ENCODE measurements around the gene FBXO48. TPM values are rescaled to one million over a fixed set of nuclear protein-coding genes. Genes with fewer than 3 reads are reported as not detected.

FBXO48 gene
- total and polyA plus RNA-seq, 2 of the 4 experiments (the other 2 are of a cell fraction) = 0.18 to 0.43 TPM

- Histone ChIP-seq H3K79me1 (ENCODE audit: low read depth in 1 of 2, low read length in 2 of 2) (no peaks in the 10 kb centered on the region), H2BK120ac (ENCODE audit: low read depth, low read length) (no peak overlapping the region), H2BK20ac (ENCODE audit: low read depth, low read length) (no peak overlapping the region), H3K27ac (ENCODE audit: insufficient read depth, low read length) (no peak overlapping the region), H3K14ac (replicated peaks; ENCODE audit: low read depth, low read length) (no peak overlapping the region), H2BK5ac (ENCODE audit: low read depth, low read length, poor library complexity, severe bottlenecking) (no peak overlapping the region), H4K8ac (ENCODE audit: low read depth in 2 of 2, low read length in 2 of 2) (no peak overlapping the region; a peak in 1 of 4 replicates), H4K91ac (ENCODE audit: insufficient read depth, low read depth, low read length) (no peak overlapping the region), H4K5ac (ENCODE audit: low read depth, low read length) (no peak overlapping the region; the same call in 1 of the 2 replicates), H2AFZ (replicated peaks; ENCODE audit: low read length, poor library complexity) (no peak overlapping the region), H3K27me3 (ENCODE audit: control insufficient read depth, insufficient read depth, low read length) (peaks cover 21% of the 10 kb centered on the region), H2BK15ac (ENCODE audit: low read depth, low read length) (no peak overlapping the region), H3K4me1 (ENCODE audit: control insufficient read depth, insufficient read depth, low read length) (peaks cover 2% of the 10 kb centered on the region; the same call in 1 of the 2 replicates), H4K20me1 (ENCODE audit: insufficient read depth, low read length) (no peaks in the 10 kb centered on the region), H3K4me2 (ENCODE audit: low read depth, low read length) (no peak overlapping the region), H3K9me3 (ENCODE audit: control insufficient read depth, insufficient read depth, low read length) (peaks cover 3% of the 10 kb centered on the region; the same call in 1 of the 2 replicates), H2AK9ac (replicated peaks; ENCODE audit: low read depth, low read length, poor library complexity) (no peak overlapping the region), H3K9me1 (ENCODE audit: insufficient read depth, low read length) (no peaks in the 10 kb centered on the region), H3K9ac (ENCODE audit: low read depth, low read length) (no peak overlapping the region), H2AK5ac (ENCODE audit: low read depth, low read length) (no peak overlapping the region), H3K4ac (ENCODE audit: low read depth, low read length) (no peak overlapping the region), H3K18ac (ENCODE audit: low read depth, low read length) (no peak overlapping the region; the same call in 1 of the 2 replicates), H3K56ac (ENCODE audit: extremely low read depth, insufficient read depth, low read length) (no peak overlapping the region), H3K36me3 (ENCODE audit: control insufficient read depth, insufficient read depth, low read length) (no peaks in the 10 kb centered on the region), H3K4me3 (ENCODE audit: insufficient read depth, low read depth, low read length) (no peak overlapping the region), H3K23ac (ENCODE audit: low read depth, low read length) (no peak overlapping the region)
- dilution Hi-C loops (cut with HindIII; ENCODE audit: low sequenced_read_pairs, unreplicated experiment) (no loop called here), in situ Hi-C loops (cut with MboI; ENCODE audit: low sequenced_read_pairs) (no loop called here), intact Hi-C loops (cut with micrococcal nuclease) (no loop called here)
- ChIA-PET CTCF (interaction anchor here (1.0 kb wide), 1 partner anchor 304 kb away, joined by 4 read pairs; no protein-coding TSS in a partner anchor), POLR2A (ENCODE audit: unreplicated experiment) (no interaction called here)
- ATAC-seq (ENCODE audit: low read depth) (peak; percentile 43; the same call in 1 of the 2 replicates), DNase-seq (peak; percentile 72)
- TF ChIP-seq RAD21 (IDR thresholded peaks at IDR 0.05; ENCODE audit: low read length) (no peak), BHLHE40 (IDR thresholded peaks at IDR 0.05; ENCODE audit: low read depth, low read length) (no peak; the same call in 1 of the 2 replicates), RCOR1 (IDR thresholded peaks at IDR 0.05; ENCODE audit: insufficient replicate concordance, low read length) (no peak), FOS (IDR thresholded peaks at IDR 0.05; ENCODE audit: low read depth, low read length) (no peak), USF2 (IDR thresholded peaks at IDR 0.05; ENCODE audit: low read depth, low read length) (peak; percentile 59), CEBPB (IDR thresholded peaks at IDR 0.05; ENCODE audit: low read depth, low read length) (peak; percentile 76), SMC3 (IDR thresholded peaks at IDR 0.05; ENCODE audit: low read depth, low read length) (no peak), POLR2A (IDR thresholded peaks at IDR 0.05; ENCODE audit: low read depth, low read length) (no peak), MAFK (IDR thresholded peaks at IDR 0.05; ENCODE audit: low read depth, low read length) (no peak)
- TF ChIP-seq, protein P1, sequence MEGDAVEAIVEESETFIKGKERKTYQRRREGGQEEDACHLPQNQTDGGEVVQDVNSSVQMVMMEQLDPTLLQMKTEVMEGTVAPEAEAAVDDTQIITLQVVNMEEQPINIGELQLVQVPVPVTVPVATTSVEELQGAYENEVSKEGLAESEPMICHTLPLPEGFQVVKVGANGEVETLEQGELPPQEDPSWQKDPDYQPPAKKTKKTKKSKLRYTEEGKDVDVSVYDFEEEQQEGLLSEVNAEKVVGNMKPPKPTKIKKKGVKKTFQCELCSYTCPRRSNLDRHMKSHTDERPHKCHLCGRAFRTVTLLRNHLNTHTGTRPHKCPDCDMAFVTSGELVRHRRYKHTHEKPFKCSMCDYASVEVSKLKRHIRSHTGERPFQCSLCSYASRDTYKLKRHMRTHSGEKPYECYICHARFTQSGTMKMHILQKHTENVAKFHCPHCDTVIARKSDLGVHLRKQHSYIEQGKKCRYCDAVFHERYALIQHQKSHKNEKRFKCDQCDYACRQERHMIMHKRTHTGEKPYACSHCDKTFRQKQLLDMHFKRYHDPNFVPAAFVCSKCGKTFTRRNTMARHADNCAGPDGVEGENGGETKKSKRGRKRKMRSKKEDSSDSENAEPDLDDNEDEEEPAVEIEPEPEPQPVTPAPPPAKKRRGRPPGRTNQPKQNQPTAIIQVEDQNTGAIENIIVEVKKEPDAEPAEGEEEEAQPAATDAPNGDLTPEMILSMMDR (conservative IDR thresholded peaks at IDR 0.05; ENCODE audit: low read depth, low read length) = no peak
- TF ChIP-seq, protein P2, sequence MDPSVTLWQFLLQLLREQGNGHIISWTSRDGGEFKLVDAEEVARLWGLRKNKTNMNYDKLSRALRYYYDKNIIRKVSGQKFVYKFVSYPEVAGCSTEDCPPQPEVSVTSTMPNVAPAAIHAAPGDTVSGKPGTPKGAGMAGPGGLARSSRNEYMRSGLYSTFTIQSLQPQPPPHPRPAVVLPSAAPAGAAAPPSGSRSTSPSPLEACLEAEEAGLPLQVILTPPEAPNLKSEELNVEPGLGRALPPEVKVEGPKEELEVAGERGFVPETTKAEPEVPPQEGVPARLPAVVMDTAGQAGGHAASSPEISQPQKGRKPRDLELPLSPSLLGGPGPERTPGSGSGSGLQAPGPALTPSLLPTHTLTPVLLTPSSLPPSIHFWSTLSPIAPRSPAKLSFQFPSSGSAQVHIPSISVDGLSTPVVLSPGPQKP (IDR thresholded peaks at IDR 0.05; ENCODE audit: borderline replicate concordance, low read depth, low read length) = no peak
- BruUV-seq (replicated peaks) = no TSS peak
- 95% methylated on average over 4 of the region's 10 CpGs; no CpG with 5 or more reads in 1 of the 2 experiments for WGBS, 2 experiments (ENCODE audit: extremely low coverage in 2 of 2, insufficient read length in 1 of 2)
Observed at GRCh38 chr2:68426848-68427579, 40.1 kb downstream of the FBXO48 start.

Measured in IMR-90 (cell line).